HG02981 (cell line): Measurements from ENCODE around the gene SMIM38.
"Not testable (repeated sequence)": the region's sequence is repeated elsewhere in the genome, so short reads cannot be mapped to it uniquely, and the experiment has no call there.

Experiments used
- ATAC-seq: cut with Tn5 transposase; IDR thresholded peaks from one replicate; pipeline ENCODE4 v1.9.1; 2021; ENCODE audit warnings: mild to moderate bottlenecking, moderate library complexity; ENCODE audit not compliant: unreplicated experiment

The SMIM38 gene

GRCh38 chr11:69137151-69137844, 18.4 kb upstream of the SMIM38 start:
- no peak for ATAC-seq

DNA sequence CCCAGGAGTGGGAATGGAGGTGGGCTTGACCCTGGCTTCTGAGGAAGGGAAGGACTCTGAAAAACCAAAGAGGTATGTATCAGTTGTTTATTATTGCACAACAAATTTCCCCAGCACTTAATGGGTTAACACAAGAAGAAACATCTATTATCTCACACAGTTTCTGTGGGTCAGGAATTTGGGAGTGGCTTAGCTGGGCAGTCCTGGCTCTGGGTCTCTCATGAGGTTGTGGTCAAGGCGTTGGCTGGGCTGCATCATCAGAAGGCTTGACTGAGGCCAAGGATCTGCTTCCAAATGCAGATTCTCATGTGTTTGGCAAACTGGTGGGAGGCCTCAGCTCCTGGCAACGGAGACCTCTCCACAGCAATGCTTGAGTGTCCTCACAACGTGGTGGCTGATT, 17.5 kb upstream of the SMIM38 start:
- ATAC-seq = no peak

DNA sequence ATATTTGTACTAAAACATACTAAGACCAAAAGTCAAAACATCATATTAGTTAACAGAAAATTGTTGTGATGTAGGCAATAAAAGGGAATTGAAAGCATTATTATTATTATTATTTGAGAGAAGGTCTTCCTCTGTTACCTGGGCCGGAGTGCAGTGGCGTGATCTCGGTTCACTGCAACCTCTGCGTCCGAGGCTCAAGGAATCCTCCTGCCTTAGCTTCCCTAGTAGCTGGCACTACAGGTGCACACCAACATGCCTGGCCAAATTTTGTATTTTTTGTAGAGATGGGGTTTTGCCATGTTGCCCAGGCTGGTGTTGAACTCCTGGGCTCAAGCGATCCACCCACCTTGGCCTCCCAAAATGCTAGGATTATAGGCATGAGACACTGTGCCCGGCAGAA, 15.6 kb upstream of the SMIM38 start:
- not testable (repeated sequence) for ATAC-seq

- no peak for ATAC-seq
Measured at GRCh38 chr11:69140635-69141034, 15.1 kb upstream of the SMIM38 start.

- ATAC-seq = no peak
Measured at GRCh38 chr11:69141742-69142141, 14.0 kb upstream of the SMIM38 start.

DNA sequence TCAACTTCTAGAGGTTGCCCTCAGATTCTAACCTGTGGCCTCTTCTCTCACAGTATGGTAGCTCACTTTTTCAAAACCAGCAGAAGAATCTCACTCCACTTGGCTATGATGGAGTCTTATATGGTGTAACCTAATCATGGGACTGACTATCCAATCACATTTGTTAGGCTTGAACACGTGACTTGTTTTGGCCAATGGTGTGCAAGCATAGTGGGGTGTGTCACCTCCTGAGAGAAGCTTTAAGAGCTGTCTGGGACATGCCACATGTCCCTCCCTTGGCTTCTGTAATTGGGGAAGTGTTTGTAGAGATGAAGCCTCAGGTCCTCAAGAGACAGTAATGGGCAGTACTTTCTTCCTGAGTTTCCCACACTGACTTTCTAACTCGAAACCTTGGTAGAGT, 12.8 kb upstream of the SMIM38 start:
- ATAC-seq = no peak

DNA sequence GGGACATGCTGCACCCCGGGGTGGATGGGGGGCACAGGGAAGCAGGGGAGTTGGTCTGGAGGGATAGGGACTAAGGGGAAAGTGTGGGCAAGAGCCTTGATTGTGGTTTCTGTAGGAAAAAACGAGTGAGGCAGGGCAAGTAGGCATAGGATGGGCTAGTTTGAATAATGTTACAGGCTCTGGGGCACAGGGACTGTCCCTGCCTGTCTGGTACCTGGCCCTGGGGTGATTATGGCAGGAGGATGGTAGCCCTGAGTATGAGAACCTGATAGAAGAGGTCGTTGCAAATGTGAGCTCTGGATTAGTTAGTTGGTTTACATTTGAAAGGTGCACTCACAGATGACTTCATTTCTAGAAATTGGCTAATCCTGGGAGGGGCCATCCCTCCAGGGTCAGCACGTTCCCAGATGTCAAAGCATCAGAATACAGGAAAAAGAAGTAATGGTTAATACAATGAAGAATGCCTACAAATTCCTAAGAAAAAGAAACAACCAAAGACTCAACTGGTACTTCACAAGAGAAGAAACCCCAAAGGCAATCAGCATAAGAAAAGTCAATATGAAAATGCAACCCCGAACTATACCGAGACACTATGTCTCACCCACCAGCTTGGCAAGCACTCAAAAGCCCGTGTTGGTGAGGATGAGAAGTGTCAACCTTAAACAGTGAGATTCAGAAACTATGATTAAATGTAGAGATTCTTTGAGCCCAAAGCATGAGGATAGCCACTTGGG, 11.3 kb upstream of the SMIM38 start:
- ATAC-seq = no peak

DNA sequence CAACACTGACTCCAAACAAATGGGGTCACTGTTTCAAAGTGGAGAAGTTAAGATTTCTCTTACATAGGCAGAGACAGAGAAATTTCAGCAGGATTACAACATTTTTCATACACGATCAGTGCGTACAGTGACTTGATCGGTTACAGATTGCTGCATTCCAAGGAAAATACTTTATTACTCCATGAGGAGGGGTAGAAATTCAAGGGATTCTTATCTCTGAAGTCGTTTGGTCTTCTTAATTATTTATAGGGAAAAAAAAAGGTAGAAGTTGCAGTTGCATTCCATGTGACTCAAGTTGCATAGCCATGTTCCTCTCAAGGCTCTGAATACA, 10.7 kb upstream of the SMIM38 start:
- no peak for ATAC-seq

- no peak for ATAC-seq
Measured at GRCh38 chr11:69148377-69148762, 7.4 kb upstream of the SMIM38 start.

GRCh38 chr11:69148806-69149205, 6.9 kb upstream of the SMIM38 start:
- ATAC-seq = no peak

DNA sequence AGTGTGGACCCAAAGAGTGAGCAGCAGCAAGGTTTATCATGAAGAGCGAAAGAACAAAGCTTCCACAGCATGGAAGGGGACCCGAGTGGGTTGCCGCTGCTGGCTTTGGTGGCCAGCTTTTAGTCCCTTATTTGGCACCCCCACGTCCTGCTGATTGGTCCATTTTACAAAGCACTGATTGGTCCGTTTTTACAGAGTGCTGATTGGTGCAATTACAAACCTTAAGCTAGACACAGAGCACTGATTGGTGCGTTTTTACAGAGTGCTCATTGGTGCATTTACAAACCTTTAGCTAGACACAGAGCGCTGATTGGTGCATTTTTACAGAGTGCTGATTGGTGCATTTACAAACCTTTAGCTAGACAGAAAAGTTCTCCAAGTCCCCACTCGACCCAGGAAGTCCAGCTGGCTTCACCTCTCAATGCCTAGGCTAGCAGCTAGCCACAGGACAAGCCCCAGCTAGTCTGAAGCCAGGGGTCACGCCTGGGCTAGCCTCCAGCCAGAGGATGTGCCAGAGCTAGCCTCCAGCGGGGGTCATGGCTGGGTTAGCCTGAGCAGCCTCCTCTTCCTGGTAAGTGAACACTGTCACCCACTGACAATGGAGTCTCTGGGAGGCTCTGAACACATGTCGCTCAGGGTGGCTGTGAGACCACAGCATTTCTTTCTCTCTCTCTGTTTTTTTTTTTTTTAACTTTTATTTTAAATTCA, 6.2 kb upstream of the SMIM38 start:
- not testable (repeated sequence) for ATAC-seq

DNA sequence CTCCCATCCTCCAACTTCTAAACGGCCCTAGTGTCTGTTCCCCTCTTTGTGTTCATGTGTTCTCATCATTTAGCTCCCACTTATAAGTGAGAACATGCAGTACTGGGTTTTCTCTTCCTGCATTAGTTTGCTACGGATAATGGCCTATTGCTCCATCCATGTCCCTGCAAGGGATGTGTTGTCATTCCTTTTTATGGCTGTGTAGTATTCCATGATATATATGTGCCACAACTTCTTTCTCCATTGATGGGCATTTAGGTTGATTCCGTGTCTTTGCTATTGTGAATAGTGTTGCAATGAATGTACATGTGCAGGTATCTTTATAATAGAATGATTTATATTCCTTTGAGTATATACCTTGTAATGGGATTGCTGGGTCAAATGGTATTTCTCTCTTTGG, 5.6 kb upstream of the SMIM38 start:
- no peak for ATAC-seq

DNA sequence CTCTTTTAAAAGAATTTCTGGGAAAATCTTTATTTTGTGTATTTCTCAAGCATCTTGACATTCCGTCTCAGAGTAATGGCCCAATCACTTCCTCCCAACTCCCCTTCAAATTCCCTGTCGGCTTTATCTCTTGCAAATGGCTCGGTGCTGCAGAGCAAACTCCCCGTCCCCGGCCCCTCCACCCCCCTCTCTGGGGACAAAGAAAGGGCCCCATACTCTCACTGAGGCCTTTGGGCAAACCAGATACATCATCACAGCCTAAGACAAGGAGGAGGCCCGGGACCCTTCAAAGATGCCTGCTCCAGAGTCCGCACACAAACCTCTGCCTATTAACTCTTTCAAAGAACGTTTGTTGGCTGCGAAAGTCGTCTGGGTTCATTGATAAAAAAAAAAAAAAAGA, 3.9 kb upstream of the SMIM38 start:
- no peak for ATAC-seq

DNA sequence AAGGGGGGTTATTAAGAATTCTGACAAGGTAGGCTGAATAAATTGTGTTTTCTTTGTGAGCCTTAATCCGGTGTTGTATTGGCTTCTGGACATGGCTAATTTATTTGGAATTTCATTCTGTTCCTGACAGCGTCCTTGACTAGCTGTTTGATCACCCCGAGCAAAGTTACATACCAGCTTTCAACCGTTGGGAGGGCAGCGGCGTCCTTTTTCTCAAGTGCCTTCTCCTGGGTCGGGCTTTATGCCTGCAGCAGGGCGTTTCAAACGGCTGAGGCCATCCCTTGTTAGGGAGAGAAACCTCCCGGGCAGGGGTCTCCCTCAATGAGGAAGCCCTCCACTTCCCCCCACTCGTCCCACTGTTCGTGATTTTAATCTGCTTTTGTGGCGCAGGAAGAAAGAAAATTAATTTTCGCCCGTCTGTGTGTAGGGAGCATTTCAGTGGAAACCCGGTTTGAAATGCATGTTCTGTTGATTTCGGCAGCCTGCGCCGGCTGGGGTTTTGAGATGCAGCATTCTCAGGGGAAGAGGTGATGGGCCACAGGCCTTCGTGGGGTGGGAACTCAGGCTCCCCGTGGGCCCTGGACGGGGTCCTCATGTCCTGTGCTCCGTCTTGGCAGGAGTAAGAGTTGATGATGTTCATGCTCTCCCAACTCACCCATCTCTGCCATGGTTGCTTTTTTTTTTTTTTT, 2.9 kb upstream of the SMIM38 start:
- ATAC-seq = no peak

GRCh38 chr11:69153661-69154060, 2.1 kb upstream of the SMIM38 start:
- ATAC-seq = no peak

GRCh38 chr11:69154211-69154913, 1.4 kb upstream of the SMIM38 start:
- no peak for ATAC-seq

GRCh38 chr11:69154938-69155301, 815 bp upstream of the SMIM38 start:
- no peak for ATAC-seq

DNA sequence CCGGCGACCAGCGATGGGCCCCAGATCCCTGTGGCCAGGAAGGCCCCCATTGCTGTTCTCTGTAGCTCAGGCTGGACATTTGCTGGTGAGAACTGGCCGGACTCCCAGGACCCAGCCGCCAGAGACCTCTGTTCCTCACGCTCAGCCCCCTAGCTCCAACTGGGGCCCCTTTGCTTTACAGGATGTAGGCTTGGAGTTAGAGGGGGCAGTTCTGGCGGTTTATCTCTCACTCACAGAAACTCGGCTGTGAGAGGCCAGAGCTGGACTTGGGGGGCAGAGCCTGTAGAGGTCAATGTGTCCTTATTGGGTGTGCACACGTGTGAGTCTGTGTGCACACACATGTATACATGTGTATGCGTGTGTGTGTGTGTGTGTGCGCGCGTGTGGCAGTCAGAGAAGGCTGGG, 502 bp downstream of the SMIM38 start:
- ATAC-seq = no peak

DNA sequence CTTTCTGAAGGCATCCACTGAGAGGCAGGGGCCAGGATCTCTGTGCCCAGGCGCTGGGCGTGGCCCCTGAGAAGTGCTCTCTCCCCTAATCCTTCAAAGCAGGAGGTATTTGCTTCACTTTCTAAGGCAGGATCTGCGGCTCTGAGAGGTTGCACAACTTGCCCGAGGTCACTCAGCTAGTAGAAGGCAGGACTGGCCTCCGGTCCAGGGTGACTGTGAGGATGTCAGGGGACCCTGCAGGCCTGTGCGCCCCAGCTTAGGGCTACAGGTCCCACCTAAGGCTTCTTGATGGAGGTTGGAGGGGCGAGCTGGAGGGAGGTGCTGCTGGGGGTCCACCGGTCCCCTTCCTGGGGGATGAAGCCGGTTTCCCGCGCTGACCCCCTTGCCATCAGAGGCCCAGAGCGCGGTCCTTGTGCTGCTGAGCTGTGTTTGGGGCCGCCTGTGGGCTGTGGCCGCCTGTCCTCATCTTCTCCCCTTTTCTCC, 979 bp downstream of the SMIM38 start:
- ATAC-seq = no peak

GRCh38 chr11:69157156-69157821, 1.6 kb downstream of the SMIM38 start:
- no peak for ATAC-seq
